ENCODE results near the gene H1-8. TPM values are rescaled to one million over a fixed set of nuclear protein-coding genes. Genes with fewer than 3 reads are reported as not detected.

H1-8 gene
- total RNA-seq, 1 experiment from 2014 or later: not detected

DNA sequence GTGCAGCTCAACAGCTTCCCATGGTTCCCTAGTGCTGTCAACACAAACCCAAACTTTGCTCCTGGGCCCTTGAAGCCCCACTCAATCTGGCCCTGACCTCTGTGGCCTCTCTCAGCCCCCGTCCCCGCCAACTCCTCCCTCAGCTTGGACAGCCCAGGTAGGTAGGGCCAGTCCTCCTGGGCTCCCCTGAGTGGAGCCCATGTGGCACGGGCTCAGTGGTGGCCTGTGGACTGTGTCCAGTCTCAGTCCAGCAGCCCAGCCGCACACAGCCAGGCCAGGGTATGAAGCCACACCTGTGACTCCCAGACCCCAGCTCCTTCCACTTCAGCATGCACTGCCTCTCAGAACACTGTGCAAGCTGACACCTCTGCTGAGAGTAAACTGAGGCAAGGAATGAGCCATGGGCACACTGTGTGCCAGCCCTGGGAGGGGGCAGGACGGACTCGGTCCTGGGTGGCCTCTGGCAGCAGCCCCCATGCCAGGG lies 52.0 kb downstream of the H1-8 start:
- H4K5ac ChIP-seq (ENCODE audit: insufficient read length, low read depth, low read length): no peak overlapping the region
- no peaks in the 10 kb centered on the region for H3K27me3 ChIP-seq (ENCODE audit: insufficient read depth, low read length)
- H2BK12ac ChIP-seq (ENCODE audit: insufficient read length, low read depth, low read length): no peak overlapping the region
- H3K4me1 ChIP-seq (ENCODE audit: insufficient read depth, low read length): peaks cover 12% of the 10 kb centered on the region; the same call in 1 of the 2 replicates
- no peak for DNase-seq
- Mint-ChIP-seq H3K9me3 (peaks cover 0 to 2% of the 10 kb centered on the region in 2 experiments; a peak in 1 of 5 replicates), H3K27ac (0 out of 7 replicates have a peak overlapping the region, but pooled peaks of 1 of the 3 experiments have one; percentile 44), H3K4me1 (peaks cover 64 to 82% of the 10 kb centered on the region in 2 experiments), H3K36me3 (ENCODE audit: insufficient read depth in 1 of 3, low read depth in 3 of 3) (no peaks in the 10 kb centered on the region; a peak in 1 of 7 replicates), H3K4me3 (no peak overlapping the region), H3K27me3 (ENCODE audit: low read depth) (no peaks in the 10 kb centered on the region)
- no peak overlapping the region for H2AK5ac ChIP-seq (ENCODE audit: insufficient read length, low read length)
- no peak overlapping the region for H3T11ph ChIP-seq (ENCODE audit: low read length)
- H4K20me1 ChIP-seq (ENCODE audit: control insufficient read depth, insufficient read depth, insufficient read length): no peaks in the 10 kb centered on the region
- no peak overlapping the region for H3K9ac ChIP-seq (ENCODE audit: extremely low read depth, insufficient read length, low read length)
- H2BK20ac ChIP-seq (ENCODE audit: low read depth, low read length, poor library complexity, severe bottlenecking): no peak overlapping the region
- H2BK120ac ChIP-seq (ENCODE audit: low read depth, low read length, poor library complexity, severe bottlenecking): no peak overlapping the region
- H4K8ac ChIP-seq (replicated peaks; ENCODE audit: insufficient read length, low read depth, low read length): no peak overlapping the region
- no peaks in the 10 kb centered on the region for H3K79me1 ChIP-seq (ENCODE audit: insufficient read depth, low read depth, low read length, poor library complexity, severe bottlenecking)
- no peak overlapping the region for H2AFZ ChIP-seq (ENCODE audit: low read length)
- H3K79me2 ChIP-seq (ENCODE audit: insufficient read depth, low read length): no peaks in the 10 kb centered on the region; the same call in 1 of the 2 replicates
- H2BK5ac ChIP-seq (ENCODE audit: insufficient read length, low read length): no peak overlapping the region
- H3K14ac ChIP-seq (ENCODE audit: insufficient read depth, low read length): no peak overlapping the region
- no peak overlapping the region for H3K27ac ChIP-seq (ENCODE audit: insufficient read length, low read depth, low read length)
- H3K4me2 ChIP-seq (ENCODE audit: insufficient read depth, insufficient read length, low read length): no peak overlapping the region
- H3K9me3 ChIP-seq (ENCODE audit: control insufficient read depth, low read depth, low read length): no peaks in the 10 kb centered on the region
- no peak overlapping the region for H2BK15ac ChIP-seq (ENCODE audit: low read depth, low read length)
- TF ChIP-seq, protein P1, sequence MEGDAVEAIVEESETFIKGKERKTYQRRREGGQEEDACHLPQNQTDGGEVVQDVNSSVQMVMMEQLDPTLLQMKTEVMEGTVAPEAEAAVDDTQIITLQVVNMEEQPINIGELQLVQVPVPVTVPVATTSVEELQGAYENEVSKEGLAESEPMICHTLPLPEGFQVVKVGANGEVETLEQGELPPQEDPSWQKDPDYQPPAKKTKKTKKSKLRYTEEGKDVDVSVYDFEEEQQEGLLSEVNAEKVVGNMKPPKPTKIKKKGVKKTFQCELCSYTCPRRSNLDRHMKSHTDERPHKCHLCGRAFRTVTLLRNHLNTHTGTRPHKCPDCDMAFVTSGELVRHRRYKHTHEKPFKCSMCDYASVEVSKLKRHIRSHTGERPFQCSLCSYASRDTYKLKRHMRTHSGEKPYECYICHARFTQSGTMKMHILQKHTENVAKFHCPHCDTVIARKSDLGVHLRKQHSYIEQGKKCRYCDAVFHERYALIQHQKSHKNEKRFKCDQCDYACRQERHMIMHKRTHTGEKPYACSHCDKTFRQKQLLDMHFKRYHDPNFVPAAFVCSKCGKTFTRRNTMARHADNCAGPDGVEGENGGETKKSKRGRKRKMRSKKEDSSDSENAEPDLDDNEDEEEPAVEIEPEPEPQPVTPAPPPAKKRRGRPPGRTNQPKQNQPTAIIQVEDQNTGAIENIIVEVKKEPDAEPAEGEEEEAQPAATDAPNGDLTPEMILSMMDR (conservative IDR thresholded peaks at IDR 0.05): no peak
- no peak overlapping the region for H4K91ac ChIP-seq (ENCODE audit: insufficient read length, low read depth, low read length)
- H3K18ac ChIP-seq (ENCODE audit: insufficient read length, low read depth, low read length): no peak overlapping the region
- no peak overlapping the region for H3K23ac ChIP-seq (ENCODE audit: insufficient read length, low read depth, low read length)
- WGBS (ENCODE audit: extremely low coverage, insufficient read length, low lambda C conversion rate): no CpG with 5 or more reads among the region's 6 CpGs
- H3K23me2 ChIP-seq (ENCODE audit: insufficient read length, low read depth, low read length, poor library complexity, severe bottlenecking): no peaks in the 10 kb centered on the region
- no peak overlapping the region for H3K56ac ChIP-seq (ENCODE audit: insufficient read length, low read depth, low read length)
- no peak overlapping the region for H3K4ac ChIP-seq (ENCODE audit: low read depth, low read length)

All from H9 (cell line).